Mesodermal cell (in vitro differentiated cells): ENCODE measurements around the gene PABPC5. TPM values are rescaled to one million over a fixed set of nuclear protein-coding genes. Genes with fewer than 3 reads are reported as not detected.

Experiments used
- H3K27ac ChIP-seq: 2 replicates; pipeline ENCODE4 v1.7.0; 2013; ENCODE audit warnings: mild to moderate bottlenecking, low read depth, low read length, moderate library complexity; ENCODE audit not compliant: severe bottlenecking
- H3K36me3 ChIP-seq: 2 replicates; pipeline ENCODE4 v1.7.1; 2013; ENCODE audit warnings: mild to moderate bottlenecking, low read length, moderate library complexity; ENCODE audit not compliant: control insufficient read depth, insufficient read depth
- H3K4me1 ChIP-seq: one replicate; pipeline ENCODE4 v1.7.1; 2013; ENCODE audit warnings: mild to moderate bottlenecking, low read length; ENCODE audit not compliant: insufficient read depth, control insufficient read depth, poor library complexity, severe bottlenecking
- H3K4me3 ChIP-seq: 2 replicates; pipeline ENCODE4 v1.7.0; 2013; ENCODE audit warnings: low read length, control low read depth, mild to moderate bottlenecking; ENCODE audit not compliant: insufficient read depth, poor library complexity, severe bottlenecking; ENCODE audit errors: extremely low read depth
- H3K9me3 ChIP-seq: 2 replicates; pipeline ENCODE4 v1.7.1; 2013; ENCODE audit warnings: mild to moderate bottlenecking, low read length, moderate library complexity; ENCODE audit not compliant: control insufficient read depth
- WGBS, 2 experiments: methylation state at CpG; one replicate each; pipeline ENCODE4 v1.1.5; 2013; ENCODE audit warnings: missing lambda C conversion rate in 2 of 2; ENCODE audit not compliant: insufficient coverage in 2 of 2; 5-methylcytosine and 5-hydroxymethylcytosine counted together
- polyA plus RNA-seq, 2 experiments: library from polyadenylated mRNA; stranded (reverse); fragments of 50-300 nt; gene quantifications; one replicate each; pipeline ENCODE4 v1.2.3, GENCODE V29; 2013

Gene PABPC5
- polyA plus RNA-seq (2013, experiment 1 of 2), result 3.2 TPM
- polyA plus RNA-seq (2013, experiment 2 of 2), result 3.2 TPM

GRCh38 chrX:91434351-91435168 is at the start of gene PABPC5:
Gene PABPC5 (plus strand): TSS chrX:91434839. CDS start chrX:91435578, 739 bp downstream.
- Histone ChIP-seq H3K4me1 (no peaks in the 10 kb centered on the region), H3K27ac (peak within 1 kb of the TSS; percentile 77), H3K36me3 (no peaks in the 10 kb centered on the region), H3K9me3 (no peaks in the 10 kb centered on the region), H3K4me3 (peak within 1 kb of the TSS; percentile 40)
- WGBS, 2 experiments, result 0 to 4% methylated on average over 5 to 22 of the region's 48 CpGs

- no peaks in the 10 kb centered on the region for H3K9me3 ChIP-seq
- H3K36me3 ChIP-seq, result no peaks in the 10 kb centered on the region
- no CpG with 5 or more reads among the region's 2 CpGs for WGBS, 2 experiments
- no peaks in the 10 kb centered on the region for H3K4me1 ChIP-seq
- no peak overlapping the region for H3K27ac ChIP-seq
- no peak overlapping the region for H3K4me3 ChIP-seq
These were observed 45.6 kb upstream of the PABPC5 start for GRCh38 chrX:91389026-91389425.

- no CpG with 5 or more reads among the region's 6 CpGs for WGBS, 2 experiments
These were observed 19.9 kb upstream of the PABPC5 start for GRCh38 chrX:91414713-91415112.

GRCh38 chrX:91435395-91435794 is 756 bp downstream of the PABPC5 start:
- WGBS, 2 experiments, result 92% methylated on average over 6 of the region's 14 CpGs; no CpG with 5 or more reads in 1 of the 2 experiments
- Histone ChIP-seq H3K9me3 (no peaks in the 10 kb centered on the region), H3K27ac (no peak overlapping the region), H3K4me1 (no peaks in the 10 kb centered on the region), H3K4me3 (peak overlapping the region; percentile 40), H3K36me3 (no peaks in the 10 kb centered on the region)

More at GRCh38 chrX:91414713-91415112, 19.9 kb upstream of the PABPC5 start:
- Histone ChIP-seq H3K27ac (no peak overlapping the region), H3K4me3 (no peak overlapping the region), H3K9me3 (no peaks in the 10 kb centered on the region), H3K4me1 (no peaks in the 10 kb centered on the region), H3K36me3 (no peaks in the 10 kb centered on the region)
